BLaER1 (cell line): Measurements from ENCODE around the gene CDC42SE2.
A peak's percentile ranks its signal among the peaks of the same experiment; 100 is the strongest.

Experiments
- H3K27ac ChIP-seq: shearing (Covaris generic); formaldehyde crosslinking; 2 replicates; pipeline ENCODE4 v1.8.1; 2022
- H3K27me3 ChIP-seq: shearing (Covaris generic); formaldehyde crosslinking; 2 replicates; pipeline ENCODE4 v1.8.1; 2022
- H3K36me3 ChIP-seq: shearing (Covaris generic); formaldehyde crosslinking; 2 replicates; pipeline ENCODE4 v1.8.1; 2022
- H3K4me1 ChIP-seq: shearing (Covaris generic); formaldehyde crosslinking; 2 replicates; pipeline ENCODE4 v1.8.1; 2022
- H3K4me2 ChIP-seq: shearing (Covaris generic); formaldehyde crosslinking; 2 replicates; pipeline ENCODE4 v1.8.1; 2022
- H3K4me3 ChIP-seq: shearing (Covaris generic); formaldehyde crosslinking; 2 replicates; pipeline ENCODE4 v1.8.1; 2022
- H3K9ac ChIP-seq: shearing (Covaris generic); formaldehyde crosslinking; 2 replicates; pipeline ENCODE4 v1.8.1; 2022
- H3K9me3 ChIP-seq: shearing (Covaris generic); formaldehyde crosslinking; 2 replicates; pipeline ENCODE4 v1.8.1; 2022
- H4K20me1 ChIP-seq: shearing (Covaris generic); formaldehyde crosslinking; 2 replicates; pipeline ENCODE4 v1.8.1; 2022
- Cebpa-rat ChIP-seq: shearing (Covaris generic); IDR thresholded peaks from 2 replicates; pipeline ENCODE4 v1.8.1; 2022

The CDC42SE2 gene

DNA sequence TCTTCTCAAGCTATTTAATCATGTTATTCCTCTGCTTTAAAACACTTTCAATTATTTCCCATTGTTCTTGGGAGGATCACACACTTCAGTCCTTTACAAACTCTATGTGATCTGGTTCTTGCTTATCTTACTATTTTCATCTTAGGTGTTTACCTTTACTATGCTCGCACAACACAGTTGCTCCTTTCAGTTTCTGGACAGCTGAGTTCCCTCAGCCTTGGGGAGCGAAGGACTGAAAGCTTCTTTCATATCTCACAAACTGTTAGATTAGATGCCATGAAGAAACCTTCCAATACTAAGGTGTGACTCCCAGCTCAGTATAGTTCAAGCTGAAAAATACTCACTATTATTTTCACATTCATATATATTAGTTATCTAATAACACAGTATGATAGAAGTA lies 117.9 kb downstream of the CDC42SE2 start:
- peaks cover 37% of the 10 kb centered on the region for H3K36me3 ChIP-seq
- H3K27ac ChIP-seq: no peak overlapping the region
- H3K4me1 ChIP-seq: peaks cover 60% of the 10 kb centered on the region
- peaks cover under 1% of the 10 kb centered on the region; the same call in 1 of the 2 replicates for H3K9me3 ChIP-seq
- no peak overlapping the region for H3K4me3 ChIP-seq
- H3K9ac ChIP-seq: no peak overlapping the region
- peaks cover 19% of the 10 kb centered on the region for H4K20me1 ChIP-seq
- no peaks in the 10 kb centered on the region for H3K27me3 ChIP-seq
- no peak overlapping the region for H3K4me2 ChIP-seq
- TF ChIP-seq Cebpa-rat: no peak

DNA sequence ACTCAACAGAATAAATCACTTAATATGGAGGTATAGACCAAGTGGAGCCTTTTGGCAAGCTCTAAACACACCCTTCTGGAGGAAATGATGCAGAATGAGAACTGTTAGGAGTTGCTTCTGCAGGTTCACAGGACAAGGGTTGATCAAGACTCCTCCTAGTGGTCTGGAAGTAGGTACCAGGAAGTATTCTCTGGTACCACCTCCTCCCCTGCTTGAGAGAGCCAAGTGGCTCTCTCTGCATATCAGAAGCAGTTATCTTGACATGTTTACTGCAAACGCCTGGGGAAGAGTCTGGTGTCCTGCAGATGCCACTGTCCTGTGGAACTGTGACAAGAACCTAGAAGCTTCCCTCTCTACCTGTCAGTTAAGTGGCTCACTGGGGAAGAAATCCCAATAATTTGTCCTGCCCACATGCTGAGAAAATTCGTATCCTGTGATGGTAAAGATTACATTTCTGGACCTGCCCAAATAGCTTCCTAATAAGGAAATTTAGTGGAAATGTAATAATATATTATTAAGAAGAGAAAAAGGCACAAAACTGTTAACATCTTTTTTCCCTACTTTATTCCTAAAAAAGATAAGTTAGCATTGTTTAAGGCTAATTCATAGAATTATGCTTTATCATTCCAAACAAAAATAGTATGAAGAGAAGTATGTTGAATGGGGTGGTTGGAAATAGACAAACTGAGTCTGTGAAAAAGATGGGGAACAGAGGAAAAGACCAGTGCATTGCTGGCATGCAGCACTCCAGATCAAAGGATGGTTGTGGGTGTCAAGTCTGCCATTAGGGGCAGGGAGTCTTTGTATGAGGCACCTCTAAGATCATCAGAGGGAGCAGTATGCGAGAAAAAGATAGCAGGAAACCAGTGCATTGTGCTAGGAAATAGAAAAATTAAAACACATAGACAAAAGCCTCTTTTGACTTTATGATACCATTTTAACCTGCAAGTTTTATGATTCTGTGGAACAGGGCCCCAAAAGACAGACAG lies 118.8 kb downstream of the CDC42SE2 start:
- Histone ChIP-seq H3K4me1 (peaks cover 59% of the 10 kb centered on the region), H3K27me3 (no peaks in the 10 kb centered on the region)

GRCh38 chr5:131384173-131384572 lies 120.3 kb downstream of the CDC42SE2 start:
- Histone ChIP-seq H3K27me3 (no peaks in the 10 kb centered on the region), H3K4me1 (peaks cover 47% of the 10 kb centered on the region), H4K20me1 (peaks cover 34% of the 10 kb centered on the region), H3K9me3 (no peaks in the 10 kb centered on the region), H3K4me3 (no peak overlapping the region), H3K9ac (no peak overlapping the region), H3K36me3 (peaks cover 53% of the 10 kb centered on the region), H3K27ac (no peak overlapping the region), H3K4me2 (no peak overlapping the region)
- no peak for TF ChIP-seq Cebpa-rat

More for the DNA sequence above, 118.8 kb downstream of the CDC42SE2 start:
- Histone ChIP-seq H3K27ac (no peak overlapping the region), H4K20me1 (peaks cover 28% of the 10 kb centered on the region), H3K9ac (no peak overlapping the region), H3K36me3 (peaks cover 41% of the 10 kb centered on the region), H3K9me3 (no peaks in the 10 kb centered on the region), H3K4me2 (peak overlapping the region; percentile 15; the same call in 1 of the 2 replicates), H3K4me3 (no peak overlapping the region)
- TF ChIP-seq Cebpa-rat: no peak

DNA sequence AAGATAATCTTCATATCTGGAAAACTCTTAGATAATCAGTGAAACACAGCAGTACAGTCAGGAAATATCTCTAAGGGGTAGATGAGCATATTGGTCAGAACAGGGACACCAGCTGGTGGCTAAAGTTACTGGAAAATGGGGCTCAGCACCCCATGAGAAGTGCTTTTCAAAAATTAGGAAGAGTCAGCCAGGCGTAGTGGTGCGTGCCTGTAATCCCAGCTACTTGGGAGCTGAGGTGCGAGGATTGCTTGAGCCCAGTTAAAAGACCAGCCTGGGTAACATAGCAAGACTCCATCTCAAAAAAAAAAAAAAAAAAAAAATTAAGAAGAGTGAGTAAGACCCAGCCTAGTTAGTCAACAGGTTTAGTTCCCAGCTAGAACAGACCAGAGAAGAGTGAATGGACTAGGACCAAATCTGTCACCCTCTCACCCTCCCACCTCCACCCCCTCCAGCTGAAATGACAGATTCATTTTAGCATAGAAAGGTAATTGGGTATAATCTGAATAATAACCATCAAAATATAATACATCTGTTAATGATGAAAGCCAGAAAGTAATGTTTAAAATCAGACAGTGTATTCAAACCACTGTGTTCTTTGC lies 120.9 kb downstream of the CDC42SE2 start:
- no peak overlapping the region for H3K27ac ChIP-seq
- no peak for TF ChIP-seq Cebpa-rat
- peaks cover 34% of the 10 kb centered on the region for H4K20me1 ChIP-seq

GRCh38 chr5:131386124-131386523 lies 122.3 kb downstream of the CDC42SE2 start:
- Histone ChIP-seq H3K27ac (no peak overlapping the region), H3K4me2 (no peak overlapping the region), H3K36me3 (peaks cover 65% of the 10 kb centered on the region)

More for the DNA sequence above, 120.9 kb downstream of the CDC42SE2 start:
- H3K9me3 ChIP-seq: no peaks in the 10 kb centered on the region
- H3K9ac ChIP-seq: no peak overlapping the region
- H3K4me3 ChIP-seq: no peak overlapping the region
- H3K4me2 ChIP-seq: no peak overlapping the region
- peaks cover 41% of the 10 kb centered on the region for H3K4me1 ChIP-seq
- peaks cover 59% of the 10 kb centered on the region for H3K36me3 ChIP-seq
- H3K27me3 ChIP-seq: no peaks in the 10 kb centered on the region

GRCh38 chr5:131386779-131387178 lies 122.9 kb downstream of the CDC42SE2 start:
- Histone ChIP-seq H3K36me3 (peaks cover 65% of the 10 kb centered on the region), H3K27me3 (no peaks in the 10 kb centered on the region), H3K4me3 (no peak overlapping the region), H3K4me2 (no peak overlapping the region), H3K9me3 (no peaks in the 10 kb centered on the region), H3K4me1 (peaks cover 21% of the 10 kb centered on the region), H3K9ac (no peak overlapping the region), H4K20me1 (peaks cover 34% of the 10 kb centered on the region), H3K27ac (no peak overlapping the region)
- TF ChIP-seq Cebpa-rat: no peak

More at GRCh38 chr5:131386124-131386523, 122.3 kb downstream of the CDC42SE2 start:
- Histone ChIP-seq H3K27me3 (no peaks in the 10 kb centered on the region), H3K4me3 (no peak overlapping the region), H3K4me1 (peaks cover 27% of the 10 kb centered on the region), H3K9ac (no peak overlapping the region), H3K9me3 (no peaks in the 10 kb centered on the region), H4K20me1 (peaks cover 34% of the 10 kb centered on the region)
- no peak for TF ChIP-seq Cebpa-rat

- H3K4me2 ChIP-seq: no peak overlapping the region
- H4K20me1 ChIP-seq: peaks cover 37% of the 10 kb centered on the region
- no peak overlapping the region for H3K9ac ChIP-seq
- no peaks in the 10 kb centered on the region for H3K27me3 ChIP-seq
- H3K4me3 ChIP-seq: no peak overlapping the region
- H3K36me3 ChIP-seq: peaks cover 70% of the 10 kb centered on the region
- no peak for TF ChIP-seq Cebpa-rat
- H3K27ac ChIP-seq: no peak overlapping the region
- H3K4me1 ChIP-seq: peaks cover 16% of the 10 kb centered on the region
- no peaks in the 10 kb centered on the region for H3K9me3 ChIP-seq
Measured at GRCh38 chr5:131387255-131387654, 123.4 kb downstream of the CDC42SE2 start.

GRCh38 chr5:131389096-131389868 lies 125.4 kb downstream of the CDC42SE2 start:
- Histone ChIP-seq H3K36me3 (peaks cover 86% of the 10 kb centered on the region), H3K4me3 (no peak overlapping the region), H3K4me2 (no peak overlapping the region), H3K4me1 (no peaks in the 10 kb centered on the region), H4K20me1 (peaks cover 30% of the 10 kb centered on the region), H3K27me3 (no peaks in the 10 kb centered on the region), H3K9ac (no peak overlapping the region), H3K9me3 (no peaks in the 10 kb centered on the region), H3K27ac (no peak overlapping the region)
- no peak for TF ChIP-seq Cebpa-rat

DNA sequence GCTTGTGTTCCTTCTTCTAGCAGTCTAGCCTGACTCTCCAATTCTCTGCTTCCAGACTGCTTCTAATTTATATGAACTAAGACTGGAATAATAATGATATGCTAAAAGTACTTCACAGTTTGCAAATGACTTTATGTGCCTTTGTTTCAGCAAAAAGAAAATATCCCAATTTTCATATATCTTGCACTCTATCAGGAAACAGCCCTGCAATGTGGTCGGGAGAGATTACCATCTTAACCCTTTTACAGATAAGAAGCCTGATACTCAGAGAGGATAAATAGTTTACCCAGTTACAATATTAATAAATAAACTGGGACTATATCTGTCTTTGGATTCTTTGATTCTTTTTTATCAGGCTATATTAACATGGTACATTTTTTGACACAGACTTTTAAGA lies 126.0 kb downstream of the CDC42SE2 start:
- H3K27ac ChIP-seq: no peak overlapping the region

More for the DNA sequence above, 126.0 kb downstream of the CDC42SE2 start:
- Histone ChIP-seq H3K27me3 (no peaks in the 10 kb centered on the region), H3K9ac (no peak overlapping the region), H4K20me1 (peaks cover 24% of the 10 kb centered on the region; the same call in 1 of the 2 replicates), H3K36me3 (peaks cover 90% of the 10 kb centered on the region), H3K9me3 (no peaks in the 10 kb centered on the region), H3K4me2 (no peak overlapping the region), H3K4me3 (no peak overlapping the region), H3K4me1 (no peaks in the 10 kb centered on the region)
- TF ChIP-seq Cebpa-rat: no peak
